Kidney (tissue), 14 donors: Measurements from ENCODE around the gene WNT1. TPM values are rescaled to one million over a fixed set of nuclear protein-coding genes. Genes with fewer than 3 reads are reported as not detected.
A peak's percentile ranks its signal among the peaks of the same experiment; 100 is the strongest.

Source experiments
- DNase-seq, 5 donors: peaks; one replicate each; pipeline ENCODE4 v3.0.0-alpha.2; 2013 to 2020
- FAIRE-seq: peaks from 2 replicates; lab custom pipeline; 2012; peaks lifted over from hg19 to GRCh38; lab: Jason Lieb, UNC
- H3K27ac ChIP-seq, 2 donors: one replicate each; pipeline ENCODE4 v1.7.0; 2013; ENCODE audit warnings: low read depth in 2 of 2, low read length in 2 of 2, inconsistent platforms in 1 of 2
- H3K27me3 ChIP-seq: one replicate; pipeline ENCODE4 v1.7.1; 2013; ENCODE audit warnings: low read length, inconsistent platforms; ENCODE audit not compliant: control insufficient read depth, insufficient read depth
- H3K36me3 ChIP-seq, 3 donors: one replicate each; pipeline versions ENCODE4 v1.7.0 to v1.7.1; 2013; ENCODE audit warnings: low read length in 3 of 3, control low read depth in 1 of 3, inconsistent platforms in 1 of 3; ENCODE audit not compliant: insufficient read depth in 3 of 3, control insufficient read depth in 2 of 3
- H3K4me1 ChIP-seq, 3 donors: one replicate each; pipeline versions ENCODE4 v1.7.0 to v1.7.1; 2013; ENCODE audit warnings: low read length in 3 of 3, inconsistent platforms in 1 of 3, low read depth in 1 of 3; ENCODE audit not compliant: control insufficient read depth in 2 of 3, insufficient read depth in 2 of 3
- H3K4me3 ChIP-seq, 3 donors: one replicate each; pipeline versions ENCODE4 v1.7.0 to v1.8.1; 2013; ENCODE audit warnings: low read length in 3 of 3, control low read depth in 1 of 3, inconsistent platforms in 1 of 3
- H3K9ac ChIP-seq, 3 donors: one replicate each; pipeline versions ENCODE4 v1.7.0 to v1.7.1; 2013; ENCODE audit warnings: low read length in 3 of 3, control low read depth in 1 of 3, inconsistent platforms in 1 of 3
- H3K9me3 ChIP-seq, 3 donors: one replicate each; pipeline versions ENCODE4 v1.7.0 to v1.7.1; 2013; ENCODE audit warnings: low read length in 3 of 3, control low read depth in 1 of 3, inconsistent platforms in 1 of 3; ENCODE audit not compliant: control insufficient read depth in 2 of 3, insufficient read depth in 1 of 3
- CTCF ChIP-seq: IDR thresholded peaks from 3 replicates; pipeline ENCODE4 v1.5.1; 2012; ENCODE audit warnings: mild to moderate bottlenecking, moderate library complexity, borderline replicate concordance; ENCODE audit not compliant: insufficient read depth; ENCODE audit errors: extremely low read depth
- intact Hi-C: fragments of 100-400 bp; cut with DNase I; formaldehyde crosslinking; loops from one replicate; pipeline ENCODE4 v1.11.1; 2022
- polyA plus RNA-seq: library from polyadenylated mRNA; stranded (reverse); fragments of 350-450 nt; fragmentation: Illumina TruSeq; extraction: RNeasy Lipid Tissue Mini Kit (QIAGEN cat#74804); gene quantifications from one replicate; pipeline ENCODE4 v1.2.3, GENCODE V29; 2014; ENCODE audit warnings: low read depth, low replicate concordance; ENCODE audit not compliant: insufficient read depth
- total RNA-seq: library from RNA; stranded (reverse); fragmentation: NEBNext Ultra II Directional; extraction: Animal tissue kit (Norgen Biotek cat#: 25700); gene quantifications from one replicate; pipeline ENCODE4 v1.2.1, GENCODE V29; 2021
- donor health status: control.
- donor health status: control.
- donor health status: control.
- donor health status: control.
- donor health status: control.
- donor health status: DM: yes; HTN: yes; CAD: no.
- donor health status: Normal renal cell carcinoma (clear cell type).

Gene WNT1
- total and polyA plus RNA-seq, 2 donors from 2014 or later: not detected

GRCh38 chr12:48980953-48981756 is 3.0 kb downstream of the WNT1 start:
- TF ChIP-seq CTCF: no peak
- H3K27me3 ChIP-seq: peaks cover 60% of the 10 kb centered on the region
- intact Hi-C loops: no loop called here
- no peaks in the 10 kb centered on the region for H3K36me3 ChIP-seq
- peak overlapping the region in 1 of 3 donors; percentile 41 for H3K4me3 ChIP-seq
- H3K9me3 ChIP-seq: no peaks in the 10 kb centered on the region
- peak in 3 of 5 donors; percentile 30 to 60 (median 37) for DNase-seq
- FAIRE-seq: no peak
- H3K27ac ChIP-seq: no peak overlapping the region
- H3K9ac ChIP-seq: no peak overlapping the region
- H3K4me1 ChIP-seq: peaks cover 0 to 32% (median 17%) of the 10 kb centered on the region in 3 donors

- H3K27ac ChIP-seq: no peak overlapping the region
- no peak overlapping the region for H3K9ac ChIP-seq
- DNase-seq: no peak
- H3K27me3 ChIP-seq: peaks cover 61% of the 10 kb centered on the region
- FAIRE-seq: no peak
- intact Hi-C loops: no loop called here
- no peaks in the 10 kb centered on the region for H3K36me3 ChIP-seq
- H3K4me1 ChIP-seq: peaks cover 0 to 32% (median 17%) of the 10 kb centered on the region in 3 donors
- TF ChIP-seq CTCF: no peak
- H3K4me3 ChIP-seq: no peak overlapping the region
- H3K9me3 ChIP-seq: no peaks in the 10 kb centered on the region
These were observed 3.6 kb downstream of the WNT1 start for GRCh38 chr12:48981757-48982157.

- no peak for FAIRE-seq
- TF ChIP-seq CTCF: no peak
- Histone ChIP-seq H3K9ac (no peak overlapping the region), H3K4me1 (peaks cover 0 to 31% (median 17%) of the 10 kb centered on the region in 3 donors), H3K27ac (no peak overlapping the region), H3K36me3 (no peaks in the 10 kb centered on the region), H3K4me3 (no peak overlapping the region), H3K9me3 (no peaks in the 10 kb centered on the region), H3K27me3 (peaks cover 58% of the 10 kb centered on the region)
- DNase-seq: no peak
- intact Hi-C loops: no loop called here
These were observed 4.4 kb downstream of the WNT1 start for GRCh38 chr12:48982397-48983080.
